HG02852 (cell line): ENCODE results near the gene FRY.

Source experiments
- ATAC-seq: cut with Tn5 transposase; IDR thresholded peaks from one replicate; pipeline ENCODE4 v1.9.1; 2021; ENCODE audit warnings: mild to moderate bottlenecking, moderate library complexity; ENCODE audit not compliant: unreplicated experiment

The FRY gene

DNA sequence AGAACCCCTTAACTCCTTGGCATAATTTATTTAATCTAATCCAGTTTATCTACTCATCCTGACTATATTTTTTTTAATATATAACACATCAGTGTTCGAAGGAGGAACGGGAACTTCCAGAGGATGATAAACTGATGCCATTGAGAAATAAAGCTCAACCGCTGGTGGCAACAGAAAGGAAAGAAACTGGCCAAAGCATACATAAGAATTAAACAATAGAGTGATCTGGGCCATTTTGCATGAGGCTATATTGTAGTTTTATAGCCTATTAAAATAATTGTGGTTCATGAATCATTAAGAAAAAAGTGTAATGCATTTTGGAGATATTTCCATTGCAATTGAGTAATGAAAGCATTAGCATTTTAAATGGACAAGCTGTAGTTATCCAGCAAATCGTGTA, 94.2 kb downstream of the FRY start:
- ATAC-seq: no peak

DNA sequence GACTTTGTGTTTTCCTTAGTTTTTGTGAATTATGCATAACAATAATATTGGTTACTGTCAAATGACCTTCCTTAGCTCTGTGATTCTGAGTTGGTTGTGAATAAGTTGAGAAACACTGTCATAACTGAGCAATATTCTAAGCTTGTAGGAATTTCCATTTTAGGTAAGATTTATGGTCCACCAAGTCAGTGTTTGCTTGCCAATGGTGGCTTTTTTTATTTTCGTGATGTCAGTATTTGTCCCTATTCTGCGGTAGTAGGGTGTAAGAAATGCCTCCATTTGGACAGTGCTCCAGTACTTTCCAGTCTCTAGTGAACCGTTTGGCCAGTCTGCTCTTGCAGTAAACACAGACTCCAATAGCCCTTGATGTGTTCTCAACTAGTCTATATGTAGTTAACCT, 94.7 kb downstream of the FRY start:
- no peak for ATAC-seq

DNA sequence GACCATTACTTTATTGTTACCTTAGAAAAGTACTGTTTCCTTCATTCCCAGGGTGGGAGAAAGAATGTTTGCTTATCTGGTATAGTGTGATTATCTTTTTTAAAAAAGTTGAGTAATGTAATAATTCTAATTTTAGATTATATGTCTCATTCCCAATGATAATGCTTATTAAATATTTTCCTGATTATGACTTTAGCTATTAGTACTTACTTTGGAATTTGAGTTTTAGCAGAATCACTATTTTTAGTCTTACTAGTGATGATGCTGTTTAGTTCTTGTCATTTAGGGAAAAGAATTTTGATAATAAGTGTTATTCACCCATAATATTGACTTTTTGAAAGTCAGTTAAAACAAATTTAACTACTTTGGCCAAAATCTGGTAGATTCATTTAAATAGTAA, 95.2 kb downstream of the FRY start:
- no peak for ATAC-seq

DNA sequence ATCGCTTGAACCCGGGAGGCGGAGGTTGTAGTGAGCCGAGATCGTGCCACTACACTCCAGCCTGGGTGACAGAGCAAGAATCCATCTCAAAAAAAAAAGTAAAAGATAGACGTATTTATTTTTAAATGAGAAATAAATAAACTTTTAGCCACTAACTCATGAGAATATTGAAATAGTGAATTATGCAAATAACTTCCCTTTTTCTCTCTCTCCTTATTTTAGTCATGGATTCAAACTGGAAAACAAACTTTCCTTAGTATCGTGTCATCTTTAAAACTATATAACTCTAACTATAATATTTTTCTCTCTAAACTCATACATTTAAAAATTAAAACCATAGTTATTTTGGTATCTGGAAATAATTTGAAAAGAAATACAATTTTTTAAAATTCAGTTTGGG, 96.1 kb downstream of the FRY start:
- ATAC-seq: no peak

DNA sequence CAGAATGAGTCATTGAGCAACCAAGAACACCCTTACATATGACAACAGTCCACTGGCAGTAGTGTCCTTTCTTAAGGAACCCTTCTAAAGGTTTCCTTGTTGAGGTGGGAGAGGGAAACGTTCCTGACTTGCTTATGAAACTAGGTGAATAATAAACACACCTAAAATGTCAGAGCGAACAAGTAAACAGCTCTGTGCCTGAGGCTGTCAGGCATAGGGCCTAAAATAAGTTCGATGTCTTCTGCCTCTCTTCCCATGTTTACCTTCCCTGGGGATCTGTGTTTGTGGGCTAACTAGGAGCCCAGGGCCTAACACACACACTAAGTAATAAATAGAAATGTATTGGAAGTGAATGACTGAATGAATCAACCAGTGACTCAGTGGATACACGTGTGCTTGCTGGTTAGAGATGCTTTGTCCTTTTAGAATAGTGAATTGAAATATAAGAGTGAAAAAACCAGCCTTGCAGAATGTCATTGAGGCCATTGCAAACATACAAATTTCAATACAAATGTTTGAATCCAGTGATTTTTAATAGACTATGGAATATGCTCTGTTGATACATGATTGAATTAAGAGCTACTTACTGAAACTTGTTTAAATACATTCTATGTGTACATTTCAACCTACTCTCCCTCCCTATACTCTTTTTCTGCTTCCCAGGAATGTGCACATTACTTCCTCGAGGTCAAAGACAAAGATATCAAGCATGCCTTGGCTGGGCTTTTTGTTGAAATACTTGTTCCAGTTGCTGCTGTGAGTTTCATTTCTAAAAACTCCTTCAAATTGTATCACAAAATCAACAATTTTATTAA, 102.9 kb downstream of the FRY start:
- no peak for ATAC-seq

GRCh38 chr13:32135056-32135390, 103.4 kb downstream of the FRY start:
- ATAC-seq: no peak

DNA sequence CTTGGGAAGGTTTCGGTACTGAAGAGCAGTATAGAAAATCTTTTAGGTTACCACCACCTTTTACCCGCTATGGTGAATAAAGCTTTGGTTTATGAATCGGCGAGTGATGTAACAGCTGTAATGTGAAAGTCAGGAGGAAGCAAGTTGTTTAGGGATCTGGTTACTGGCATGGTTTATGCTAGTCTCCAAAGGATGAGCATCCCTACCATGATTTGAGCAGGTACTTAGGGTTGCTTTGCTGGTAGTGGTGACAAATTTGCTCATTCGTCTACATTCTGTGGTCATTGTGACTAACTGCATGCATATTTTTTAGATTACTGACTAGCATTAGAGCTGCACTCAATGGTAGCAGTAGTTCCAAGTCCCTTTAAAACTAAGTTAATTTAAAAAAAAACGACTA, 104.1 kb downstream of the FRY start:
- ATAC-seq: no peak

GRCh38 chr13:32136061-32136460, 104.5 kb downstream of the FRY start:
- no peak for ATAC-seq

GRCh38 chr13:32136716-32137115, 105.1 kb downstream of the FRY start:
- no peak for ATAC-seq

DNA sequence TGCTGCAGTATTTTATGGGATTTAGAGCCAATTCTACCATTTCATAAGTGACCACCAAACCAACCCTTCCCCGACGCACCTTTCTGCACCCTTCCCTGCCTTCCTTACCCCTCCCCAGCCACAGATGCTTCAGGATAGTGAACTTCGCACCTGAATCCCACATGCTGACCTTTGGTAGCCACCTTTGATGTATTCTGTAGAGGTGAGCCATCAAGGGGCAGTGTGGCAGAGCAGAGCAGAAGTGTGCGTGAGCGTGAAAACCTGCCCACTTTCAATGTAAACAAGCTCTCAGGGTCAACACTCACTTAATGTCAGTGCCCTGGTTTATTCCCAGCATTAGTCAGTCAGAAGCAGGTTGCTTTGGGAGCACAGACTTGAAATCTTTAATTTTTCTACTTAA, 107.7 kb downstream of the FRY start:
- no peak for ATAC-seq

DNA sequence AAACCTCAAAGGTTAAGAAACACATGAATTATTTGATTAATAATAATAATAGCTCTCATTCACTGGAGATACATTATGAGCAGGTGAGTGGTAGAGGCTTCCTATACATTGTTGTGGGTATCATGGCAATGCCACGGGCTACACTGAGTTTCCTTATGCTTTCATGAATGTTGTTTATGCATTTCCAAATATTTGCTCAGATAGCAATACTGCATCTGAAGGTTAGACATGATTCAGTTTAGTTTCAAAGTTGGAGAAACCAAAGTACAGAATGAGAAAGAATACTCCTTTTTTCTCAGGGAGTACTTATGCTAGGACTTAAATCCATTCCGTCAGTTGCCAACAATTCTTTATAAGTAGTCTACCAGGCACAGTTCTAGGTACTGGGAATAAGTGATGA, 108.5 kb downstream of the FRY start:
- no peak for ATAC-seq

GRCh38 chr13:32141462-32141861, 109.9 kb downstream of the FRY start:
- ATAC-seq: no peak

GRCh38 chr13:32142115-32142514, 110.5 kb downstream of the FRY start:
- no peak for ATAC-seq

- ATAC-seq: no peak
Observed at GRCh38 chr13:32142956-32143375, 111.4 kb downstream of the FRY start.

GRCh38 chr13:32147193-32147592, 115.6 kb downstream of the FRY start:
- no peak for ATAC-seq

- no peak for ATAC-seq
Observed at GRCh38 chr13:32147976-32148375, 116.4 kb downstream of the FRY start.

DNA sequence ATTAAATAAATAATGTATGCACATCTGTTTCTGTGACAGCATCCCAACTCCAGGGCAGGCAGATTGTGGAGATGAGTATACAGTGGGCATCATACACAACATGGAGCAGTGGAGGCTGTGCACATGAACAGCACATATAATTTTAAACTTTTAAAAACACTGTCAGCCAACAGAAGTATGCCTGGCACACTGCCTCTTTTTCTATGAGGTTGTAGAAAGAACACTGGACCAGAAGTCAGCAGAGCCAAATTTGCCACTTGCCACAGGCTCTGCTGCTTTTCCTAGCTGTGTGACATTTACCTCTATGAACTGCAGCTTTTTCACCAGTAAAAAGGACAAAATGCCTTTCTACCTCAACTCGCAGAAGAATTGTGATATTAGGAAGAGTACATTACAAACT, 118.7 kb downstream of the FRY start:
- ATAC-seq: no peak

DNA sequence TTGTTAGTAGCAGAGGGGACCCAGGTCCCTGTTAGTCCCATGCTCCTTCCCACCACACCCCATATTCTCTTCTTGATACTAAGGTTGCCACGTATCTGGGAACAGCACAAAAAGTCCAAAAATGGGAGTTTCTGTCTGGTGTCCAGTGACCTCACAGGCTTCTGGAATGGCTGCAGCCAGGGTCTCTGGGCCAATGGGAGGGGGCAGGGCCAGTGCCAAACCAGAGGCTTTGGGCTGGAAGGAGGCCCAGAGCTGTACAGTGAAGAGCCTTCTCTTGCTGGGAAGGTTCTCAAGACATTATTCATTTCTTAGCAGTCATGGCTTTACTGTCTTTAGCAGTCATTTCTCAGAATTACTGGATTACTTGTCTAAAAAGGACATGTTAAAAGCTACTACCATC, 119.2 kb downstream of the FRY start:
- ATAC-seq: no peak

DNA sequence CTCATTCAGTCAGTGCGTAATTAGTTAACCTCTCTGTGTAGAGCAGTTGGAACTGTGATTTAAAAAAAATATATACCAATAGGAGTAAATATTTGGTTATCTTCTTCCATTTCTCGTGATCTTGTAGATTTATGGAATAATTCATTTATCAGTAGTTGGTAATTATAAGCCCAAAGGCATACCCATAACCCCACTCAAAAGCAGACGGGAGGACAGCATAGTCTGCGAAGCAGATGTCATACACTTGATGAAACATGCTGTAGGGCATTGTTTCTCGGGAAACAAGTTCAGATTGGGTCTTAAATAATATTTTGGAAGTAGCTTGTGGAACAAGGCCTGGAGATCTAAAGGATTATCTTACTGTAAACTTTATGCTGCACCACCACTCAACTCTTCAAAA, 119.7 kb downstream of the FRY start:
- no peak for ATAC-seq

- ATAC-seq: no peak
Observed at GRCh38 chr13:32153056-32153455, 121.5 kb downstream of the FRY start.

DNA sequence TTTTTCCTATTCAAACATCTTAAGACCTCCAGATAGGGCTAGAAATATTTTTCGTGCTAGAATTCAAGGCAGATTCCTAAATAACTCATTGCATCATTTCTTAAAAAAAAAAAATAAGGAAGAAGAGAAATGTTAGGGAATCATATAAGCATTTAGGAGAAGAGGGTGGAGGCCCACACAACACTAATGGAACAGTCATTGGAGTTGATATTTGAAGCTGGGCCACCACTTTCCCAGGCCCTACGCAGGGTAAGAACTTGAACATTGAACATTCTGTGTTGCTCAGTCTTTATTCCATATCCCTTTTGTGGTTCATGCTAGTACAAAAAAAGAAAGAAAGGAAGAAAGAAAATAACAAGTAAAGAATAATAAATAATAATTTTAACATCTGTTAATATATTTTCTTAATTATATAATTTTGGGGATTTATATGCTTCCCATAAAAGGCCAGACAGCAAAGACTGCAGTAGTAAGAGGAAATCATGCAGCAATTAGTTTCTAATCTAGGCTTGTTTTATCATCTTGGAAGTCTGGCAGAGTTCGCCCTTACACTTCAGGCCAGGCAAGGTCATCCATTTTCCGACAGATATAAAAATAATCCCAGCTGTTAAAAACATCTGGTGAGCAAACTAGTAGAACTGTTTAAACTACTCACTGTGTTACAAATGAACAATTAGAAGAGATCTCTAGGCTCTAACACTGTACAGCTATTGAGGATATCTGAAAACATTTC, 127.7 kb downstream of the FRY start:
- ATAC-seq: no peak

DNA sequence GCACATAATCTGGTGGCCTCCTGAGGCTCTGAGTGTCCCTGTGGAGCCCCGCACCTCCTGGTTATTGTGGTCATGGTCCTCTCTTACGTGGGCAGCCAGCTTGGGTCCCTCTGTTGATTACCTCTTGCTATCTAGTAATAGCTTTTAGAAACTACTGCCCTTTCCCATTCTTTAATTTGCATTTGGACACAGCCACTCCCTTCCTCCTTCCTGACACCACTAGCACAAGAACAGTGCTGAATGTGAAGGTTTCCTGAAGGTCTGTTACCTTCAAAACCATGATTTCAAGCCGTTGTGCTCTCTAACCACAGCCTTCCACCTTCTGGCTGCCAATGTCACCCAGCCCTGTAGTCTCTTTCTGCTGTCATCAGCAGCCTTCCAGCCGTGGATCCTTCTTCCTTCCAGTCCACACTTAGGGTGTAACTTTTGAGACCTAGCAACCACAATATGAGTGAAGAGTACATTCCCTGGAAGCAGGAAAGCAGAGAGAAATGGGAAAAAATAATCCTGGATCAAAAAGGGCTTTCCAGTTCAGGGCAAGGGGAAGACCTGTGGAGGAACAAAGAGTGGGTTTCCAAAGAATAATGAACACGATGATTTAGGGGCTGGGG, 130.9 kb downstream of the FRY start:
- no peak for ATAC-seq
